SK-N-SH treated with all-trans-retinoic acid at 6 μM for 48 hours (cell line): ENCODE data around the gene FAR1.
"Not testable (repeated sequence)": the region's sequence is repeated elsewhere in the genome, so short reads cannot be mapped to it uniquely, and the experiment has no call there.

ENCODE experiments used
- ATAC-seq: fragments of 200-7000 bp; cut with Tn5 transposase; 3 replicates; pipeline ENCODE4 v1.9.1; 2020; ENCODE audit warnings: mild to moderate bottlenecking, moderate library complexity
- ARNTL ChIP-seq: fragments of 450-650 bp; formaldehyde crosslinking; IDR thresholded peaks from 2 replicates; pipeline ENCODE4 v1.5.0; 2020; ENCODE audit warnings: low read depth, mild to moderate bottlenecking, moderate library complexity, borderline replicate concordance
- BACH2 ChIP-seq: fragments of 250-450 bp; sonication (Bioruptor Pico); IDR thresholded peaks from 2 replicates; pipeline ENCODE4 v1.9.0; 2021; ENCODE audit warnings: mild to moderate bottlenecking, borderline replicate concordance
- CREB5 ChIP-seq: fragments of 250-450 bp; sonication (Bioruptor Pico); IDR thresholded peaks from 2 replicates; pipeline ENCODE4 v1.5.1; 2020; ENCODE audit warnings: low read depth, mild to moderate bottlenecking, moderate library complexity
- CSDC2 ChIP-seq: fragments of 250-450 bp; sonication (Bioruptor Pico); IDR thresholded peaks from 2 replicates; pipeline ENCODE4 v1.5.0; 2020; ENCODE audit warnings: mild to moderate bottlenecking, moderate library complexity
- CSRNP3 ChIP-seq: fragments of 250-450 bp; sonication (Bioruptor Pico); IDR thresholded peaks from 2 replicates; pipeline ENCODE4 v1.5.1; 2021; ENCODE audit warnings: mild to moderate bottlenecking, moderate library complexity
- ESRRG ChIP-seq: fragments of 250-450 bp; sonication (Bioruptor Pico); IDR thresholded peaks from 2 replicates; pipeline ENCODE4 v1.6.1; 2021; ENCODE audit warnings: mild to moderate bottlenecking
- GLIS3 ChIP-seq: fragments of 250-450 bp; sonication (Bioruptor Pico); IDR thresholded peaks from 2 replicates; pipeline ENCODE4 v1.5.0; 2020; ENCODE audit warnings: mild to moderate bottlenecking, moderate library complexity
- ISL1 ChIP-seq: fragments of 250-450 bp; sonication (Bioruptor Pico); IDR thresholded peaks from 2 replicates; pipeline ENCODE4 v2.1.2; 2022; ENCODE audit warnings: mild to moderate bottlenecking, moderate library complexity
- OSR1 ChIP-seq: fragments of 250-450 bp; sonication (Bioruptor Pico); IDR thresholded peaks from 2 replicates; pipeline ENCODE4 v1.8.0; 2022; ENCODE audit warnings: moderate library complexity, mild to moderate bottlenecking, inconsistent platforms
- PATZ1 ChIP-seq: fragments of 250-450 bp; sonication (Bioruptor Pico); IDR thresholded peaks from 2 replicates; pipeline ENCODE4 v1.8.0; 2020; ENCODE audit warnings: mild to moderate bottlenecking, moderate library complexity, borderline replicate concordance
- POU6F1 ChIP-seq: fragments of 250-450 bp; sonication (Bioruptor Pico); IDR thresholded peaks from 2 replicates; pipeline ENCODE4 v1.8.0; 2021; ENCODE audit warnings: low read depth, mild to moderate bottlenecking, moderate library complexity, borderline replicate concordance
- PPARA ChIP-seq: fragments of 250-450 bp; sonication (Bioruptor Pico); IDR thresholded peaks from 2 replicates; pipeline ENCODE4 v1.5.0; 2020; ENCODE audit warnings: mild to moderate bottlenecking, borderline replicate concordance
- RARB ChIP-seq: fragments of 250-450 bp; sonication (Bioruptor Pico); IDR thresholded peaks from 2 replicates; pipeline ENCODE4 v1.8.0; 2021; ENCODE audit warnings: mild to moderate bottlenecking, moderate library complexity
- SNAI2 ChIP-seq: fragments of 250-450 bp; sonication (Bioruptor Pico); IDR thresholded peaks from 2 replicates; pipeline ENCODE4 v1.5.0; 2020; ENCODE audit warnings: mild to moderate bottlenecking, moderate library complexity
- TCF4 ChIP-seq: fragments of 250-450 bp; sonication (Bioruptor Pico); IDR thresholded peaks from 2 replicates; pipeline ENCODE4 v1.8.0; 2021; ENCODE audit warnings: mild to moderate bottlenecking, moderate library complexity, borderline replicate concordance
- TOX ChIP-seq: fragments of 250-450 bp; sonication (Bioruptor Pico); IDR thresholded peaks from 2 replicates; pipeline ENCODE4 v1.8.0; 2021; ENCODE audit warnings: mild to moderate bottlenecking, moderate library complexity, borderline replicate concordance
- ZFP3 ChIP-seq: fragments of 250-450 bp; sonication (Bioruptor Pico); IDR thresholded peaks from 2 replicates; pipeline ENCODE4 v1.5.0; 2020; ENCODE audit warnings: mild to moderate bottlenecking, moderate library complexity
- ZNF565 ChIP-seq: fragments of 450-650 bp; formaldehyde crosslinking; conservative IDR thresholded peaks from 2 replicates; pipeline ENCODE4 v1.5.0; 2020; ENCODE audit warnings: low read depth, mild to moderate bottlenecking, moderate library complexity
- ZNF70 ChIP-seq: fragments of 450-650 bp; formaldehyde crosslinking; IDR thresholded peaks from 2 replicates; pipeline ENCODE4 v1.5.0; 2020; ENCODE audit warnings: mild to moderate bottlenecking, moderate library complexity
- ZNF8 ChIP-seq: fragments of 450-650 bp; formaldehyde crosslinking; IDR thresholded peaks from 2 replicates; pipeline ENCODE4 v1.5.0; 2020; ENCODE audit warnings: mild to moderate bottlenecking, moderate library complexity

FAR1 gene

GRCh38 chr11:13745165-13745564 lies 76.7 kb downstream of the FAR1 start:
- TF ChIP-seq BACH2 (CRISPR knock-in tag) = no peak
- TF ChIP-seq ZFP3 (CRISPR knock-in tag) = no peak
- no peak for TF ChIP-seq SNAI2 (CRISPR knock-in tag)
- TF ChIP-seq POU6F1 (CRISPR knock-in tag) = no peak
- no peak for TF ChIP-seq OSR1 (CRISPR knock-in tag)
- TF ChIP-seq CSRNP3 (CRISPR knock-in tag) = no peak
- TF ChIP-seq ISL1 (CRISPR knock-in tag) = no peak
- no peak; the same call in 2 of the 3 replicates for ATAC-seq

- not testable (repeated sequence) for ATAC-seq
These were observed 84.8 kb downstream of the FAR1 start for GRCh38 chr11:13753316-13753715.

GRCh38 chr11:13759050-13759449 lies 90.6 kb downstream of the FAR1 start:
- TF ChIP-seq POU6F1 (CRISPR knock-in tag) (no peak), ESRRG (CRISPR knock-in tag) (no peak), SNAI2 (CRISPR knock-in tag) (no peak), CSDC2 (no peak), CREB5 (no peak), ZFP3 (CRISPR knock-in tag) (no peak), TCF4 (CRISPR knock-in tag) (no peak), CSRNP3 (CRISPR knock-in tag) (no peak), ZNF70 (no peak), PPARA (CRISPR knock-in tag) (no peak), GLIS3 (CRISPR knock-in tag) (no peak), ARNTL (CRISPR knock-in tag) (no peak), PATZ1 (no peak), TOX (CRISPR knock-in tag) (no peak), BACH2 (CRISPR knock-in tag) (no peak), ISL1 (CRISPR knock-in tag) (no peak)
- TF ChIP-seq, all 23 proteins: peak for 0
- no peak for ATAC-seq

GRCh38 chr11:13760115-13760514 lies 91.6 kb downstream of the FAR1 start:
- TF ChIP-seq RARB (CRISPR knock-in tag) = no peak
- TF ChIP-seq ISL1 (CRISPR knock-in tag) = no peak
- no peak for TF ChIP-seq CSRNP3 (CRISPR knock-in tag)
- TF ChIP-seq ZNF70 = no peak
- no peak for TF ChIP-seq SNAI2 (CRISPR knock-in tag)
- TF ChIP-seq ESRRG (CRISPR knock-in tag) = no peak
- TF ChIP-seq TCF4 (CRISPR knock-in tag) = no peak
- TF ChIP-seq ZNF8 (CRISPR knock-in tag) = no peak
- no peak for TF ChIP-seq ZNF565 (CRISPR knock-in tag)
- TF ChIP-seq ZFP3 (CRISPR knock-in tag) = no peak
- no peak for TF ChIP-seq CREB5
- TF ChIP-seq BACH2 (CRISPR knock-in tag) = no peak
- TF ChIP-seq OSR1 (CRISPR knock-in tag) = no peak
- TF ChIP-seq GLIS3 (CRISPR knock-in tag) = no peak
- no peak for ATAC-seq
